ENCODE measurements around the gene MYO7A.
A peak's percentile ranks its signal among the peaks of the same experiment; 100 is the strongest.

Gene MYO7A

DNA sequence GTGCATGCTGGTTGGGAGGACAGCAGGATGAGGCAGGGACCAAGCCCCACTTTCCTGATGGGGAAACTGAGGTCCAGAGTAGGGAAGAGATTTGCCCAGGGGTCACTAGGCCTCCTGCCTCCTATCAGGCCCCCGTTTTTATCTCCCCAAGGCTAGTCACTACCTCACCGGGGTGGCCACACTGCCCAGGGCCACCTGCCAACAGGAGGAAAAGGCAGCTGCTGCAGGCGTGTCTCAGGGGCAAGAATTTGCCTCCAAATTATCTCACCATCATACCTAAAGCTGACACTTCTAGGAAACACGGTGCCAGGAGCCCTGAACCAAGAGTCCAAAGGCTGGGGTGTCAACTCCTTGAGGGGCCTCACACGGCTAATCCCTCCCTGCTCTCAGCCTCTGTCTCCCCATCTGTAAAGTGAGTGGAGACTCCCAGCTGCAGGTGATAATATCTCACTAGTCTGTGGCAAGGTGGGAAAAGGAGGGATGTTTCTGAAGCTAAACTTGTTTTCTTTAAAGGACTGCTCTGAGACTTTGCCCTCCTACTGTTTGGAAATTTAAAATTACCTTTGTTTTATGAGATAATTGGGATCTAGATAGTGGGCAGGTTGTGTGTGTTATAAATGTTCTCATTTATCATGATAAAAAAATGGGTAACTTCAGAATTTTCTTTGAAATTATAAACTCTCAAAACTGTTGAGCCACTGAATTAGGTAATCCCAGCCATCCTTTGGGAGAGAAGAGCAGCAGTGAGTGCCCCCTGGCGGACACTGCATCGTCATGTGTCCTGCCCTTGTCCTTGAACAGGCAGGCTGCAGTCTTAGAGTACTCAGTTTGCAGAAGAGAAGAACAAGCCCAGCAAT, 60.0 kb downstream of the MYO7A start:
- DNase-seq: peak; percentile 62

DNA sequence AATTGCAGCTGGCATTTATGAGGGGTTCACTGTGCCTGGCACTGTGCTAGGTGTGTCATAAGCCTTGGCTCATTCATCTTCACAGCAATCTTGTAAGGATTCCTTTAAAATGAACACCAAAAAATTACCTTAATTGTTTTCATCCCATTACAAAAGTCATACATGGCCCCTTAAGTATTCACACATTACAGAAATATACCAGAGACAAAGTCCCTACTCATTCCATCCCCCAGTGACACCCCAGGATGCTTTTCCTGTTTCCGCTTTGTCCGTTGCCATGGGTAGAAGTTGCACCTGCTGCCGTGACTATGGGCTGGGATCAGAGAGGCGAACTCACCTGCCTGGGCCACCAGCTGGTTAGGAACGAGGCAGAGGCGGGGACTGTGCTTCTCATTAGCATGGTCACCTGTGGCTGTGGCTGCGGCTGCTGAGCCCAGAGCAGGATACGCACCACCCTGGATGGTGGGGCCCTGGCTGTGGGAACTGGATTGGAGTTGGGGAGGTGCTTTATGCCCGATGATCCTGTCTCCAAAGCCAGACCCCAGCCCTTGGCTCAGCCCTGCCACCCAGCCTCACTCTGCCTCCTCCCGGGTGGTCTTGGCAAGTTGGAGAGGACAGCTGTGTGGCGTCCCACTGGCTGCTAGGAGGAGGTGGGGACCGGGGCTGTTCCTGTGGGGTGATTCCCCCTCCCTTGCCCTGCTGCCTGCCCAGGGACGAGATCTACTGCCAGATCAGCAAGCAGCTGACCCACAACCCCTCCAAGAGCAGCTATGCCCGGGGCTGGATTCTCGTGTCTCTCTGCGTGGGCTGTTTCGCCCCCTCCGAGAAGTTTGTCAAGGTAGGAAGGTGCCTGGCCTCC, 60.8 kb downstream of the MYO7A start:
- DNase-seq: peak; percentile 54

DNA sequence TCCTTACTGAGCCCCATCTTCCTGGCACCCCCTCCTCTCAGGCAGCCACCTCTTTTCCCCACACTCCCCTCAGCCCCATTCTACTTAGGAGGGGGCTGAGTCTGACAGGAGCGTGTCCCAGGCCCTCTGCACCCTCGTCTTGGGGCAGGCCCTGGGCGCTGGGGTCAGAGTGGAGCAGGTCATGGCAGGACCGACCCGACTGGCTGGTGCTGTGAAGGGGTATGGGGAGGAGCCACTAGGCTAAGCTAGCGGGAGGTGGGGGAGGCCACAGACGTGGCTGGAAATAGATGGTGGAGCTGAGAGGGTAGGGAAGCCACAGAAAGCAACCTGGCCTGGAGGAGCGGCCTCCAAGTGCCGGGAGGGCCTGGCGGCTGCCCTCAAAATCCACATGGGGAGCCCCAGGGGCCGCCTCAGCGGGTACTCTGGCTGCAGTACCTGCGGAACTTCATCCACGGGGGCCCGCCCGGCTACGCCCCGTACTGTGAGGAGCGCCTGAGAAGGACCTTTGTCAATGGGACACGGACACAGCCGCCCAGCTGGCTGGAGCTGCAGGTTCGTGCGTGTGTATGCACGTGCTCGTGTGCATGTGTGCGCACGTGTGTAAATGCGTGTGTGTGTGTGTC, 61.7 kb downstream of the MYO7A start:
- no peak for DNase-seq

- no peak for DNase-seq
Observed at GRCh38 chr11:77190331-77191075, 62.5 kb downstream of the MYO7A start.

GRCh38 chr11:77191429-77191822, 63.4 kb downstream of the MYO7A start:
- no peak for DNase-seq

DNA sequence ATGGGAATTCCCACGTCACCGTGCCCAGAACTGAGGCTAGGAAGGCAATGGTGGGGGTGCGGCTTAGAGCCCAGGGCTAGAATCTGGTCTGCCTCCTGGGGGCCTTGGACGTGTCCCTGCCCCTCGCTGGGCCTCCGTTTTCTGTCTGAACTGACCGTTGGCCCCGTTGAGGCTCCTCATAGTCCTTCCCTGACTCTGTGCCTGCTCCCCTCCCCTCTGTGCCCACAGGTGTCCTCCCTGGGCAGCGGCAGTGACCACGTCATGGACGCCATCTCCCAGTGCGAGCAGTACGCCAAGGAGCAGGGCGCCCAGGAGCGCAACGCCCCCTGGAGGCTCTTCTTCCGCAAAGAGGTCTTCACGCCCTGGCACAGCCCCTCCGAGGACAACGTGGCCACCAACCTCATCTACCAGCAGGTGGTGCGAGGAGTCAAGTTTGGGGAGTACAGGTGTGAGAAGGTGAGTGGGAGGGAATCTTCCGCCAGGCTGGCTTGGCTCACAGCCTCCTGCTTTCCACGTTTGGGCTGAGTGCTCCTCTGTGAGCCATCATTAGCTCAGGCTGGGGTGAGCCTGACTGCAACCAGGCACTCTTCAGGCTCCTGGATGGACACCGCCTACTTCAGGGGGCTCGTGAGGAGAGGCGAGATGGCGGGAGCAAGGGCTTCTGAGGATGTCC, 63.9 kb downstream of the MYO7A start:
- DNase-seq: peak; percentile 88

- no peak for DNase-seq
Observed at GRCh38 chr11:77193167-77193566, 65.1 kb downstream of the MYO7A start.

GRCh38 chr11:77193911-77194830, 66.1 kb downstream of the MYO7A start:
- DNase-seq: no peak

GRCh38 chr11:77195071-77195755, 67.2 kb downstream of the MYO7A start:
- DNase-seq: no peak

- DNase-seq: no peak
Observed at GRCh38 chr11:77196961-77197360, 68.9 kb downstream of the MYO7A start.

GRCh38 chr11:77197626-77198320, 69.7 kb downstream of the MYO7A start:
- DNase-seq: no peak

- DNase-seq: no peak
Observed at GRCh38 chr11:77198440-77198849, 70.4 kb downstream of the MYO7A start.

DNA sequence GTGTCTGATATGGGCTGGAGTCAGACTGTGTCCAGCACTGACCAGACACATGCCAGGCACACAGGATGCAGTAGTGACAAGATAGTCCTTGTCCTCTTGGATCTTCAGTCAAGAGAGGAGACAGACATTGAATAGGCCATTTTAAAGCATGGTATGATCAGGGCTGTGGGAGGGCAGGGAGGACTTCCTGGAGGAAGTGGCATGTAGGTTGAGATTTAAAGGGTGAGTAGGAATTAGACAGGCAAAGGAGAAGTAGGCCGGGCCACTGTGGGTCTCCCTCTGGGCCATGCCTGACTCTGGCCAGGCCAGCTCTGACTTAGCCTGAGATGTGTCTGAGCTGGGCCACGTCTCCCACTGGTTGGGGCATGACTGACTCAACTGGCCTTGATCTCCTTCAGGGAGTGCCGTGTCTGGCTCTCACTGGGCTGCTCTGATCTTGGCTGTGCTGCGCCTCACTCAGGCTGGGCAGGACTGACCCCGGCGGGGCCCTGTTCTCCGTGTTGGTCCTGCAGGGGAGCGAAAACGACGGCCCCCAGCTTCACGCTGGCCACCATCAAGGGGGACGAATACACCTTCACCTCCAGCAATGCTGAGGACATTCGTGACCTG, 71.2 kb downstream of the MYO7A start:
- DNase-seq: no peak

- no peak for DNase-seq
Observed at GRCh38 chr11:77200351-77201268, 72.6 kb downstream of the MYO7A start.

DNA sequence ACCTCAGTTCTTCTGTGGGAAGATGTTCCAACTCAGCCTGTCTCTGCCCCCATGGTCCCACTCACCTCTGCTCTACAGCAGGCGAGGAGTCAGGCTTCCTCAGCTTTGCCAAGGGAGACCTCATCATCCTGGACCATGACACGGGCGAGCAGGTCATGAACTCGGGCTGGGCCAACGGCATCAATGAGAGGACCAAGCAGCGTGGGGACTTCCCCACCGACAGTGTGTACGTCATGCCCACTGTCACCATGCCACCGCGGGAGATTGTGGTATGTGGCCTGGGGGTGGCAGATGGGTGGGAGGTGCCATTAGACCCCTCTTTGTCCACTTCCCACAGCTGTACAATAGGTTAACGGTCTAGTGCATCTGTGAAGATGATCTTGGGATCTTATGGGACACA, 73.3 kb downstream of the MYO7A start:
- no peak for DNase-seq

DNA sequence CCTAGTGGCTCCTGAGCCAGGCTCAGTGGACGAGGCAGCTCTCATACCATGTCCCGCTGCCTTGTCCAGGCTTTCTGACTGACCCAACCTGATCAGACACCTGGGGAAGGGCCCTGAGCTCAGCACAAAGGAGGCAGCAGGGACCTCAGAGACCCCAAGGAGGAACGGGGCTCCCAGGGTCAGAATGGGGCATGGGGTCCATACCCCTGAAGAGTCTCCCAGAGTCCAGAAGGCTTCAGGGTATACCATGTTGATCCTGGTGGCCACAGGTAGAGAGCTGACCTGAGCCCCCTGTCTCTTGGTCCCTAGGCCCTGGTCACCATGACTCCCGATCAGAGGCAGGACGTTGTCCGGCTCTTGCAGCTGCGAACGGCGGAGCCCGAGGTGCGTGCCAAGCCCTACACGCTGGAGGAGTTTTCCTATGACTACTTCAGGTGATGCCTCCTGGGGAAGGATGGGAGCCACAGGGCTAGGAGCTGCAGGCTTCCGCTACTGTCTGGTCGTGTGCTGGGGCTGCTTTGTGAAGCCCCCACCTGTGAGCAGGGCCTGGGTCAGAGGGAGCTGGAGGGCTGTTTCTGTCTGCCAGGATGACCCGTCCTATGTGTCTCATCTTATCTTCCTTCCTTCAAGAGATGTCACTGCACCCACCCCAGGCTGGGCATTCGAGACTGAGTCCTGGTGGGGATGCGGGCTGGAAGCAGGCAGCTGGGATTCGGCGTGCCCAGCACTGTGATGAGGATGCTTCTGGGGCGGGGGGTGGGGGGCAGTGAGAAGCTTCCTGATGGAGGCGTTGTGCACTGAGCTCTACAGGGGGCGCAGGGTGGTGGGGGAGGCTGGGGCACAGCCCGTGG, 74.2 kb downstream of the MYO7A start:
- DNase-seq: no peak

Data from NCI-H526 treated with DMSO at 0.1 percent for 48 hours (cell line).